ENCODE results near the gene AGAP6. TPM values are rescaled to one million over a fixed set of nuclear protein-coding genes. Genes with fewer than 3 reads are reported as not detected.

The AGAP6 gene
- total RNA-seq: 2.4 and 3.6 TPM in 2 replicates

GRCh38 chr10:49988376-49988775, at the start of gene AGAP6:
TSS of gene AGAP6 (plus strand) at chr10:49988406. CDS start at chr10:49988716, 310 bp downstream.

GRCh38 chr10:49941447-49942338, 46.5 kb upstream of the AGAP6 start, which contains the start of the genes PARG and TIMM23B:
TSS of gene PARG (minus strand) at chr10:49942027. CDS start at chr10:49941725, 302 bp downstream.
TSS of gene TIMM23B (plus strand) at chr10:49942053. CDS start at chr10:49942195, 142 bp downstream.

Other genes starting within 250 kb of the AGAP6 start
- gene OGDHL, start 226.1 kb upstream of the AGAP6 start, total RNA-seq: 0.84 and 1.2 TPM in 2 replicates
- 14.1 and 16.0 TPM in 2 replicates for gene PARG, start 46.4 kb upstream of the AGAP6 start, total RNA-seq
- 11.5 and 12.0 TPM in 2 replicates for gene TIMM23B, start 46.4 kb upstream of the AGAP6 start, total RNA-seq
- gene WASHC2A, start 79.5 kb downstream of the AGAP6 start, total RNA-seq: 18.8 and 20.0 TPM in 2 replicates

All from hair follicular keratinocyte (primary cell).